ENCODE data around the gene KRT8.
"Not testable (repeated sequence)": the region's sequence is repeated elsewhere in the genome, so short reads cannot be mapped to it uniquely, and the experiment has no call there.

GRCh38 chr12:52880499-52880898 is 24.4 kb downstream of the KRT8 start:
- not testable (repeated sequence) for TF ChIP-seq REST (IDR thresholded peaks at IDR 0.05; ENCODE audit: low read depth, low read length); WRNIP1 (IDR thresholded peaks at IDR 0.05; ENCODE audit: borderline replicate concordance, low read depth, low read length); BACH1 (IDR thresholded peaks at IDR 0.05; ENCODE audit: borderline replicate concordance); CTCF (IDR thresholded peaks at IDR 0.05 in 2 of 3, conservative IDR thresholded peaks at IDR 0.05 in 1 of 3; ENCODE audit: control insufficient read depth in 2 of 3, extremely low read depth in 1 of 3, insufficient read depth in 1 of 3, low read depth in 3 of 3, low read length in 3 of 3)

Measured in GM12878 (cell line).